ENCODE results near the gene GAPVD1. TPM values are rescaled to one million over a fixed set of nuclear protein-coding genes. Genes with fewer than 3 reads are reported as not detected.
"Not testable (repeated sequence)": the region's sequence is repeated elsewhere in the genome, so short reads cannot be mapped to it uniquely, and the experiment has no call there.

The GAPVD1 gene
- total RNA-seq, 1 donor from 2014 or later, result 37.9 TPM

- Mint-ChIP-seq H3K4me1 (ENCODE audit: unreplicated experiment) (peaks cover 14% of the 10 kb centered on the region), H3K9me3 (ENCODE audit: unreplicated experiment) (no peaks in the 10 kb centered on the region), H3K27ac (ENCODE audit: unreplicated experiment) (peak overlapping the region; percentile 74), H3K27me3 (ENCODE audit: unreplicated experiment) (no peaks in the 10 kb centered on the region), H3K4me3 (ENCODE audit: unreplicated experiment) (no peak overlapping the region), H3K36me3 (ENCODE audit: low read depth, unreplicated experiment) (no peaks in the 10 kb centered on the region)
- no peak for DNase-seq (ENCODE audit: low spot score)
- TF ChIP-seq CTCF (IDR thresholded peaks at IDR 0.05; ENCODE audit: unreplicated experiment), result no peak
Observed at GRCh38 chr9:125272697-125273096, 11.1 kb downstream of the GAPVD1 start.

DNA sequence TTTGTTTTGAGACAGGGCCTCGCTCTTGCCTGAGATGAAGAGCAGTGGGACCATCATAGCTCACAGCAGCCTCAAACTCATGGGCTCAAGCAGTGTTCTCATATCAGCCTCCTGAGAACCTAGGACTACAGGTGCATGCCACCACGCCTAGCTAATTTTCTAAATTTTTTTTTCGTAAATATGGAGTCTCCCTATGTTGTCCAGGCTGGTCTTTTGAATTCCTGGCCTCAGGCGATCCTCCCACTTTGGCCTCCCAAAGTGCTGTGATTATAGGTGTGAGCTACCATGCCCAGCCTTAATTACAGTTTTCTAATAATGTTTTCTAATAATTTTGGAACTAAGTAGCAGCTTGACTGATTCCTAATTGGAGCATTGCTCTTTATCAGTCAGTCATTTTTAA, 15.1 kb downstream of the GAPVD1 start:
- Mint-ChIP-seq H3K36me3 (ENCODE audit: low read depth, unreplicated experiment) (no peaks in the 10 kb centered on the region), H3K4me1 (ENCODE audit: unreplicated experiment) (peaks cover 14% of the 10 kb centered on the region), H3K27me3 (ENCODE audit: unreplicated experiment) (no peaks in the 10 kb centered on the region), H3K9me3 (ENCODE audit: unreplicated experiment) (no peaks in the 10 kb centered on the region), H3K27ac (ENCODE audit: unreplicated experiment) (no peak overlapping the region), H3K4me3 (ENCODE audit: unreplicated experiment) (no peak overlapping the region)
- DNase-seq (ENCODE audit: low spot score), result no peak
- no peak for TF ChIP-seq CTCF (IDR thresholded peaks at IDR 0.05; ENCODE audit: unreplicated experiment)

DNA sequence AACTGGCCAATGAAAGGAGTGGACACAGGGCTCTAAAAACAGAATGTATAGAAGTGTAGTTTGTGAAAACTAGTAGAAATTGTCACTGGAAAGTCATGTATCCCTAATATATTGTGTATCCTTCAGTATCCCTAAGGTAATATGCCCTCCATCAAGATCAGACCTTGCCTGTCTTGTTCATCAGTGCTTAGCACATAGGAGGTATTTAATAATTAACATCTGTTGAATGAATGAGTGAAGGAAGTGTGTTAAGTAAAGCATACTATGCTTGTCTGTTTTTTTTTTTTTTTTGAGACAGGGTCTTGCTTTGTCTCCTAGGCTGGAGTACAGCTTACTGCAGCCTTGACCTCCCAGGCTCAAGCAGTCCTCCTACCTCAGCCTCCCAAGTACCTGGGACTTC, 15.8 kb downstream of the GAPVD1 start:
- no peaks in the 10 kb centered on the region for H3K36me3 Mint-ChIP-seq (ENCODE audit: low read depth, unreplicated experiment)
- no peak for DNase-seq (ENCODE audit: low spot score)
- no peak overlapping the region for H3K4me3 Mint-ChIP-seq (ENCODE audit: unreplicated experiment)
- H3K4me1 Mint-ChIP-seq (ENCODE audit: unreplicated experiment), result peaks cover 13% of the 10 kb centered on the region
- no peaks in the 10 kb centered on the region for H3K27me3 Mint-ChIP-seq (ENCODE audit: unreplicated experiment)
- TF ChIP-seq CTCF (IDR thresholded peaks at IDR 0.05; ENCODE audit: unreplicated experiment), result no peak
- no peak overlapping the region for H3K27ac Mint-ChIP-seq (ENCODE audit: unreplicated experiment)
- no peaks in the 10 kb centered on the region for H3K9me3 Mint-ChIP-seq (ENCODE audit: unreplicated experiment)

DNA sequence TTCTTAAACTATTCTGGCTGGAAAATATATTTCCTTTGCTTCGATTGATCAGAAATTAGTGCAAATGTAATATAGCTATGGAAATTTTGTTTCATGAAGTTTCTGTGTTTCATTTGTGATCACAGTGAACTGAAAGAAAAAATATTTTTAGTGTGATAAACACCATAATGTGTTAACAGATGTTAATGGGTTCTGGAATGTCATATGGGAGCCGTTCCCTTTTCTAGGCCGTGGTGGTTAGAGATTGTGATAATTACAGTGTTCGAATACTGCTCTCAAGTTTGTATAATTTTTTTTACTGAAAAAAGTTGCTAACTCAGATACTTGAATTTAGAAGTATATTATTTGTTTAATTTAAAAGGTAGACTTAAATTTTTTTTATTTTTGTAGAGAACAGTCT, 19.3 kb downstream of the GAPVD1 start:
- H3K27ac Mint-ChIP-seq (ENCODE audit: unreplicated experiment), result no peak overlapping the region

DNA sequence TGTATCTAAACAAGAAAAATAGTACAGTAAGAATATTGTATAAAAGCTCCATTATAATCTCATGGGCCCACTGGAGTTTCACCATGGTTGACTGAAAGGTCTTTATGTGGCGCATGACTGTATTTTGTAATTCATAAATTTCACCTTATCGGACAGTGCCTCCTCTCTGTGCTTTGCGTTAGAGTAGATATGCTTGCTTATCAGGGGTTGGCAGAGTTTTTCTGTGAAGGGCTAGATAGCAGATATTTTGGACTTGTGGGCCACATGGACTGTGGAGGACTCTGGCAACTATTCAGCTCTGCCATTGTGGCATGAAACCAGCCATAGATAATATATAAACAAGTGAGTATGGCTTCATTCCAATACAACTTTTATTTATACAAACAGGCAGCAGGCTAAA, 23.2 kb downstream of the GAPVD1 start:
- Mint-ChIP-seq H3K27ac (ENCODE audit: unreplicated experiment) (no peak overlapping the region), H3K4me1 (ENCODE audit: unreplicated experiment) (no peaks in the 10 kb centered on the region), H3K4me3 (ENCODE audit: unreplicated experiment) (no peak overlapping the region), H3K27me3 (ENCODE audit: unreplicated experiment) (no peaks in the 10 kb centered on the region), H3K36me3 (ENCODE audit: low read depth, unreplicated experiment) (no peaks in the 10 kb centered on the region), H3K9me3 (ENCODE audit: unreplicated experiment) (no peaks in the 10 kb centered on the region)
- no peak for TF ChIP-seq CTCF (IDR thresholded peaks at IDR 0.05; ENCODE audit: unreplicated experiment)
- DNase-seq (ENCODE audit: low spot score), result no peak

More for the DNA sequence above, 19.3 kb downstream of the GAPVD1 start:
- Mint-ChIP-seq H3K4me3 (ENCODE audit: unreplicated experiment) (no peak overlapping the region), H3K27me3 (ENCODE audit: unreplicated experiment) (no peaks in the 10 kb centered on the region), H3K4me1 (ENCODE audit: unreplicated experiment) (no peaks in the 10 kb centered on the region), H3K36me3 (ENCODE audit: low read depth, unreplicated experiment) (no peaks in the 10 kb centered on the region), H3K9me3 (ENCODE audit: unreplicated experiment) (no peaks in the 10 kb centered on the region)
- DNase-seq (ENCODE audit: low spot score), result no peak
- TF ChIP-seq CTCF (IDR thresholded peaks at IDR 0.05; ENCODE audit: unreplicated experiment), result no peak

DNA sequence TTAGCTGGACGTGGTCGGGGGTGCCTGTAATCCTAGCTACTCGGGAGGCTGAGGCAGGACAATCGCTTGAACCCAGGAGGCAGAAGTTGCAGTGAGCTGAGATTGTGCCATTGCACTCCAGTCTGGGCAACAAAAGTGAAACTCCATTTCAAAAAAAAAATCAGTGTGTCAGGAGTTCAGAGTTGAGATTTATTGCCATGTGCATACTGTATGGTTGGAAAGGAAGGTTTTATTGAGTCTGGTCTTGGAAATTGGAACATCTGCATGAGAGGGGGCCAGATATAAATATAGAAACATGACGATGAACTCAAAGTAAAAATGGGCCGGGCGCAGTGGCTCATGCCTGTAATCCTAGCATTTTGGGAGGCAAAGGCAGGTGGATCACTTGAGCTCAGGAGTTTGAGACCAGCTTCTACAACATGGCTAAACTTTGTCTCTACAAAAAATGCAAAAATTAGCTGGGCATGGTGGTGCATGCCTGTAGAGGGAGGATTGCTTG, 25.4 kb downstream of the GAPVD1 start:
- H3K4me3 Mint-ChIP-seq (ENCODE audit: unreplicated experiment); H3K27ac Mint-ChIP-seq (ENCODE audit: unreplicated experiment); DNase-seq (ENCODE audit: low spot score); H3K36me3 Mint-ChIP-seq (ENCODE audit: low read depth, unreplicated experiment); H3K9me3 Mint-ChIP-seq (ENCODE audit: unreplicated experiment); H3K4me1 Mint-ChIP-seq (ENCODE audit: unreplicated experiment); H3K27me3 Mint-ChIP-seq (ENCODE audit: unreplicated experiment): not testable (repeated sequence)

Data from endothelial cell (in vitro differentiated cells).